Measurements from ENCODE around the gene CHMP4B.

DNA sequence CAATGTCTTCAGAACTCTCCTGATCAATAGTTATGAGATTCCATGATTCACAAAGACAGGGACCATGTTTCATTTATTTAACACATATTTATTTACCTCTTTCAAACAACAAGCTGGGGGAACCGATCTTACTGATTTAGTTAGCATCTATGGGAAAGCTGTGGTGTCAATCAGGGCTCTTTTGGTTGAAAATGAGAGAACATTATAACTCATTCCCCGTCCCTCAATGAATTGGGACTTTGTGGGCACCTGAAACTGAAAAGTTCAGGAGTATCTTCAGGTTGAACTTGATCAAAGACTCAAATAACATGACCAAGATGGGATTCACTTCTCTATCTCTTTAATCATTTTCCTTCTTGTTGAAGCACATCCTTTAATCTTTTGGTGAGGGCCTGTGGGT lies 67.4 kb downstream of the CHMP4B start:
- TF ChIP-seq, protein P1, sequence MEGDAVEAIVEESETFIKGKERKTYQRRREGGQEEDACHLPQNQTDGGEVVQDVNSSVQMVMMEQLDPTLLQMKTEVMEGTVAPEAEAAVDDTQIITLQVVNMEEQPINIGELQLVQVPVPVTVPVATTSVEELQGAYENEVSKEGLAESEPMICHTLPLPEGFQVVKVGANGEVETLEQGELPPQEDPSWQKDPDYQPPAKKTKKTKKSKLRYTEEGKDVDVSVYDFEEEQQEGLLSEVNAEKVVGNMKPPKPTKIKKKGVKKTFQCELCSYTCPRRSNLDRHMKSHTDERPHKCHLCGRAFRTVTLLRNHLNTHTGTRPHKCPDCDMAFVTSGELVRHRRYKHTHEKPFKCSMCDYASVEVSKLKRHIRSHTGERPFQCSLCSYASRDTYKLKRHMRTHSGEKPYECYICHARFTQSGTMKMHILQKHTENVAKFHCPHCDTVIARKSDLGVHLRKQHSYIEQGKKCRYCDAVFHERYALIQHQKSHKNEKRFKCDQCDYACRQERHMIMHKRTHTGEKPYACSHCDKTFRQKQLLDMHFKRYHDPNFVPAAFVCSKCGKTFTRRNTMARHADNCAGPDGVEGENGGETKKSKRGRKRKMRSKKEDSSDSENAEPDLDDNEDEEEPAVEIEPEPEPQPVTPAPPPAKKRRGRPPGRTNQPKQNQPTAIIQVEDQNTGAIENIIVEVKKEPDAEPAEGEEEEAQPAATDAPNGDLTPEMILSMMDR (IDR thresholded peaks at IDR 0.05; ENCODE audit: low read depth, low read length, poor library complexity, severe bottlenecking), result no peak
- no peak for TF ChIP-seq EZH2phosphoT487 (IDR thresholded peaks at IDR 0.05; ENCODE audit: borderline replicate concordance, low read length)
